ENCODE data around the gene LPA. TPM values are rescaled to one million over a fixed set of nuclear protein-coding genes. Genes with fewer than 3 reads are reported as not detected.

Gene LPA
- total RNA-seq, 1 experiment from 2014 or later, result 0.13 TPM

GRCh38 chr6:160500639-160501038 lies 163.4 kb downstream of the LPA start:
- Histone ChIP-seq H3K56ac (ENCODE audit: insufficient read length, low read depth, low read length) (no peak overlapping the region), H4K20me1 (ENCODE audit: control insufficient read depth, insufficient read depth, insufficient read length) (no peaks in the 10 kb centered on the region), H4K91ac (ENCODE audit: insufficient read length, low read depth, low read length) (no peak overlapping the region), H3K79me2 (ENCODE audit: insufficient read depth, low read length) (no peaks in the 10 kb centered on the region), H3T11ph (ENCODE audit: low read length) (no peak overlapping the region), H3K4me1 (ENCODE audit: insufficient read depth, low read length) (no peaks in the 10 kb centered on the region), H2AK5ac (ENCODE audit: insufficient read length, low read length) (no peak overlapping the region), H3K9me3 (ENCODE audit: control insufficient read depth, low read depth, low read length) (no peaks in the 10 kb centered on the region), H3K4ac (ENCODE audit: low read depth, low read length) (no peak overlapping the region), H3K79me1 (ENCODE audit: insufficient read depth, low read depth, low read length, poor library complexity, severe bottlenecking) (no peaks in the 10 kb centered on the region), H3K18ac (ENCODE audit: insufficient read length, low read depth, low read length) (no peak overlapping the region), H3K4me2 (ENCODE audit: insufficient read depth, insufficient read length, low read length) (no peak overlapping the region), H3K27ac (ENCODE audit: insufficient read length, low read depth, low read length) (no peak overlapping the region), H3K23ac (ENCODE audit: insufficient read length, low read depth, low read length) (no peak overlapping the region), H4K5ac (ENCODE audit: insufficient read length, low read depth, low read length) (no peak overlapping the region), H4K8ac (replicated peaks; ENCODE audit: insufficient read length, low read depth, low read length) (no peak overlapping the region), H3K27me3 (ENCODE audit: insufficient read depth, low read length) (no peaks in the 10 kb centered on the region), H3K23me2 (ENCODE audit: insufficient read length, low read depth, low read length, poor library complexity, severe bottlenecking) (no peaks in the 10 kb centered on the region), H2BK120ac (ENCODE audit: low read depth, low read length, poor library complexity, severe bottlenecking) (no peak overlapping the region), H3K14ac (ENCODE audit: insufficient read depth, low read length) (no peak overlapping the region), H2AFZ (ENCODE audit: low read length) (no peak overlapping the region), H2BK12ac (ENCODE audit: insufficient read length, low read depth, low read length) (no peak overlapping the region), H2BK15ac (ENCODE audit: low read depth, low read length) (no peak overlapping the region), H3K9ac (ENCODE audit: extremely low read depth, insufficient read length, low read length) (no peak overlapping the region), H2BK20ac (ENCODE audit: low read depth, low read length, poor library complexity, severe bottlenecking) (no peak overlapping the region), H2BK5ac (ENCODE audit: insufficient read length, low read length) (no peak overlapping the region)
- no peak overlapping the region for H3K27ac Mint-ChIP-seq
- peaks cover 19 to 25% of the 10 kb centered on the region in 2 experiments; a peak in 4 of 5 replicates for H3K9me3 Mint-ChIP-seq
- H3K27me3 Mint-ChIP-seq (ENCODE audit: low read depth), result no peaks in the 10 kb centered on the region
- TF ChIP-seq, protein P1, sequence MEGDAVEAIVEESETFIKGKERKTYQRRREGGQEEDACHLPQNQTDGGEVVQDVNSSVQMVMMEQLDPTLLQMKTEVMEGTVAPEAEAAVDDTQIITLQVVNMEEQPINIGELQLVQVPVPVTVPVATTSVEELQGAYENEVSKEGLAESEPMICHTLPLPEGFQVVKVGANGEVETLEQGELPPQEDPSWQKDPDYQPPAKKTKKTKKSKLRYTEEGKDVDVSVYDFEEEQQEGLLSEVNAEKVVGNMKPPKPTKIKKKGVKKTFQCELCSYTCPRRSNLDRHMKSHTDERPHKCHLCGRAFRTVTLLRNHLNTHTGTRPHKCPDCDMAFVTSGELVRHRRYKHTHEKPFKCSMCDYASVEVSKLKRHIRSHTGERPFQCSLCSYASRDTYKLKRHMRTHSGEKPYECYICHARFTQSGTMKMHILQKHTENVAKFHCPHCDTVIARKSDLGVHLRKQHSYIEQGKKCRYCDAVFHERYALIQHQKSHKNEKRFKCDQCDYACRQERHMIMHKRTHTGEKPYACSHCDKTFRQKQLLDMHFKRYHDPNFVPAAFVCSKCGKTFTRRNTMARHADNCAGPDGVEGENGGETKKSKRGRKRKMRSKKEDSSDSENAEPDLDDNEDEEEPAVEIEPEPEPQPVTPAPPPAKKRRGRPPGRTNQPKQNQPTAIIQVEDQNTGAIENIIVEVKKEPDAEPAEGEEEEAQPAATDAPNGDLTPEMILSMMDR (conservative IDR thresholded peaks at IDR 0.05), result no peak
- no CpG with 5 or more reads among the region's 4 CpGs for WGBS (ENCODE audit: extremely low coverage, insufficient read length, low lambda C conversion rate)
- no peak for DNase-seq
- no peak overlapping the region for H3K4me3 Mint-ChIP-seq
- no peaks in the 10 kb centered on the region for H3K4me1 Mint-ChIP-seq
- H3K36me3 Mint-ChIP-seq (ENCODE audit: insufficient read depth in 1 of 3, low read depth in 3 of 3), result peaks cover 12 to 38% (median 23%) of the 10 kb centered on the region in 3 experiments

Measured in H9 (cell line).